Omental fat pad (tissue), 4 donors: ENCODE data around the gene MARCHF3. TPM values are rescaled to one million over a fixed set of nuclear protein-coding genes. Genes with fewer than 3 reads are reported as not detected.
"Not testable (repeated sequence)": the region's sequence is repeated elsewhere in the genome, so short reads cannot be mapped to it uniquely, and the experiment has no call there.

ENCODE experiments used
- ATAC-seq: fragments of 150-250 bp; one replicate; pipeline ENCODE4 v1.9.1; 2016; ENCODE audit warnings: mild to moderate bottlenecking, moderate library complexity; ENCODE audit not compliant: low FRiP score
- DNase-seq: peaks from one replicate; pipeline ENCODE4 v3.0.0-alpha.2; 2019; ENCODE audit warnings: low spot score
- CTCF ChIP-seq, 3 donors: fragments of 450-650 bp; IDR thresholded peaks; one replicate each; pipeline ENCODE4 v1.5.1; 2016 to 2017; ENCODE audit warnings: antibody characterized with exemption in 3 of 3, mild to moderate bottlenecking in 3 of 3, moderate library complexity in 2 of 3
- total RNA-seq, 4 donors: library from RNA; depleted of rRNA; stranded (reverse); fragments of >200 nt; gene quantifications; one replicate each; pipeline ENCODE4 v1.1.0, GENCODE V29; 2016

MARCHF3 gene
- total RNA-seq, 4 donors from 2014 or later, result 7.4 to 72.7 (median 16.2) TPM

- ATAC-seq, result no peak
- TF ChIP-seq CTCF (IDR thresholded peaks at IDR 0.05), result no peak
- DNase-seq, result no peak
These were observed 4.9 kb downstream of the MARCHF3 start for GRCh38 chr5:127025467-127025866.

GRCh38 chr5:127024821-127025220 lies 5.5 kb downstream of the MARCHF3 start:
- TF ChIP-seq CTCF (IDR thresholded peaks at IDR 0.05), result no peak
- DNase-seq (no peak), ATAC-seq (no peak)

GRCh38 chr5:127023552-127024191 lies 6.7 kb downstream of the MARCHF3 start:
- ATAC-seq, DNase-seq: not testable (repeated sequence)

- ATAC-seq (no peak), DNase-seq (no peak)
- no peak for TF ChIP-seq CTCF (IDR thresholded peaks at IDR 0.05)
These were observed 7.5 kb downstream of the MARCHF3 start for GRCh38 chr5:127022846-127023245.

GRCh38 chr5:127019928-127020327 lies 10.4 kb downstream of the MARCHF3 start:
- no peak for TF ChIP-seq CTCF (IDR thresholded peaks at IDR 0.05)
- no peak for ATAC-seq
- DNase-seq, result no peak

GRCh38 chr5:127016722-127017121 lies 13.6 kb downstream of the MARCHF3 start:
- not testable (repeated sequence) for ATAC-seq

GRCh38 chr5:127015716-127016115 lies 14.6 kb downstream of the MARCHF3 start:
- DNase-seq (no peak), ATAC-seq (no peak)
- no peak for TF ChIP-seq CTCF (IDR thresholded peaks at IDR 0.05)

More at GRCh38 chr5:127016722-127017121, 13.6 kb downstream of the MARCHF3 start:
- DNase-seq, result not testable (repeated sequence)

- TF ChIP-seq CTCF (IDR thresholded peaks at IDR 0.05), result no peak
- no peak for ATAC-seq
These were observed 15.8 kb downstream of the MARCHF3 start for GRCh38 chr5:127014573-127014972.

More at GRCh38 chr5:127014573-127014972, 15.8 kb downstream of the MARCHF3 start:
- no peak for DNase-seq
